ENCODE results near the gene RUFY4.

RUFY4 gene

DNA sequence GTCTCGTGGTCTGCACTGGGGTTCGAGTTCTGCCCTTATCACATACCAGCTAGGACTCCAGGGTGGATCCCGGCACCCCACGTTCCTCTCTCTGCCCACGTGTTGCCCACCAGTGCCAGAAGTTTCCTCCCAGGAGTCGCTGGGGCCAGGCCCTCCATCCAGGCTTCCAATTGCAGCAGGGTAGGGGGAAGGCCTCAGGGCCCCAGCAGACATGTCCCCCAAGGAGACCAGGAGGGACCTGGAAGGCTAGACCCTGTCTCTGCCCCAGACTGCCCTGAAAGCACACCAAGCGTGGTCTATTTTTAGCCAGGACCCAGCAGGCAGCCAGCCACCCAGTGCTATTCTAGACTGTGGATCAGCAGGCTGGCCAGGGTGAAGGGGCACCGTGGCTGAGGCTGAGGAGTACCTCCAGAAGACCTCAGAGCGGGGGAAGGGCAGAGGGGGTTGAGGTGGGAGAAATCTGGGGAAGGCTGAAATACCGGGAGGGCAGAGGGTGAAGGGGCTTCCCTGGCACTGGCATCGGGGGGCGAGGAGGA, 47.4 kb upstream of the RUFY4 start:
- H3K4me2 ChIP-seq, result no peak overlapping the region
- H3K79me2 ChIP-seq (ENCODE audit: insufficient read depth, low read depth), result no peaks in the 10 kb centered on the region
- no peak overlapping the region for H3K9ac ChIP-seq
- no peak overlapping the region for H3K4me3 ChIP-seq (IDR thresholded peaks at IDR 0.05; ENCODE audit: insufficient read depth, low read depth, low read length)
- no peak overlapping the region for H3K27ac ChIP-seq
- H4K20me1 ChIP-seq (ENCODE audit: insufficient read depth), result no peaks in the 10 kb centered on the region
- H3K36me3 ChIP-seq (ENCODE audit: insufficient read depth), result no peaks in the 10 kb centered on the region
- H3K27me3 ChIP-seq (ENCODE audit: insufficient read depth, low read depth), result no peaks in the 10 kb centered on the region
- no peaks in the 10 kb centered on the region for H3K4me1 ChIP-seq (ENCODE audit: low read depth, poor library complexity, severe bottlenecking)
- no peak overlapping the region for H2AFZ ChIP-seq (ENCODE audit: low read depth)
- no peak for TF ChIP-seq CTCF (conservative IDR thresholded peaks at IDR 0.05; ENCODE audit: low read depth, low read length)

GRCh38 chr2:218022131-218022850, 46.8 kb upstream of the RUFY4 start:
- no peak for TF ChIP-seq CTCF (conservative IDR thresholded peaks at IDR 0.05; ENCODE audit: low read depth, low read length)
- Histone ChIP-seq H3K9ac (no peak overlapping the region), H2AFZ (ENCODE audit: low read depth) (no peak overlapping the region), H3K27ac (no peak overlapping the region), H3K4me3 (IDR thresholded peaks at IDR 0.05; ENCODE audit: insufficient read depth, low read depth, low read length) (no peak overlapping the region), H3K79me2 (ENCODE audit: insufficient read depth, low read depth) (no peaks in the 10 kb centered on the region), H3K36me3 (ENCODE audit: insufficient read depth) (no peaks in the 10 kb centered on the region), H3K4me2 (no peak overlapping the region), H3K27me3 (ENCODE audit: insufficient read depth, low read depth) (no peaks in the 10 kb centered on the region), H4K20me1 (ENCODE audit: insufficient read depth) (no peaks in the 10 kb centered on the region), H3K4me1 (ENCODE audit: low read depth, poor library complexity, severe bottlenecking) (no peaks in the 10 kb centered on the region)

DNA sequence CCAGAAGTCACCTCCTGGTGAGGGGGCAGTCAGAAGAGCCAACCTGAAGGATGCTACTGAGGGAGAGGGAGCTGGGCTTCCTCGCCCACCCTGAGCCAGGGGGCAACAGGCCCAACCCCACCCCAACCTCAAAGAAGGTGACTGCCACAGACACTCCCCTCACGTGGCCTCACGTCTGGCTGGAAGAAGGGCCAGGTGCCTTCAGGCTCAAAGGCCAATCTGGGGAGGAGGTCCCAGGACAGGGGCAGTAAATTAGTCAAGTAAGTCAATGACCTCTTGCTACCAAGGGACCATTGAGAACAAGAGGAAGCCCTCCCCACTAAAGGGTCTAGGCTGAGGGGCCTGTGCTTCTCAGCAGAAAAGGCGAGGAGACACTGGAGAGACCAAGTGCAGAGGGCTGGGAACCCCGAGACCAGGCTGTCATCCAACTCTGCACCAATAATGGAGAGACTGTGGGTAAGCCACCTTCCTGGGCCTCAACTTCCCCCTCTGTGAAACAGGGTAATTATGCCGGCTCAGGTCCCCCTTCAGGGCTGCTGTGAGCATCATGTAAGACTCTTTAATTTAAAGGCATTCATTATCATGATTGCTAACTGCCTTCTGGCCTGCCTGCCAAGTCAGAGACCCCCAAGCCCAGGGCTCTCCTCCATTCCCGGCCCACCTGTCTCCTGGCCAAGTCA, 46.1 kb upstream of the RUFY4 start:
- Histone ChIP-seq H3K4me1 (ENCODE audit: low read depth, poor library complexity, severe bottlenecking) (no peaks in the 10 kb centered on the region), H3K79me2 (ENCODE audit: insufficient read depth, low read depth) (no peaks in the 10 kb centered on the region), H3K36me3 (ENCODE audit: insufficient read depth) (no peaks in the 10 kb centered on the region), H3K27me3 (ENCODE audit: insufficient read depth, low read depth) (no peaks in the 10 kb centered on the region), H3K4me2 (no peak overlapping the region), H3K27ac (no peak overlapping the region), H3K9ac (no peak overlapping the region), H2AFZ (ENCODE audit: low read depth) (no peak overlapping the region), H4K20me1 (ENCODE audit: insufficient read depth) (no peaks in the 10 kb centered on the region), H3K4me3 (IDR thresholded peaks at IDR 0.05; ENCODE audit: insufficient read depth, low read depth, low read length) (no peak overlapping the region)
- no peak for TF ChIP-seq CTCF (conservative IDR thresholded peaks at IDR 0.05; ENCODE audit: low read depth, low read length)

- no peak overlapping the region for H3K4me3 ChIP-seq (IDR thresholded peaks at IDR 0.05; ENCODE audit: insufficient read depth, low read depth, low read length)
- H3K79me2 ChIP-seq (ENCODE audit: insufficient read depth, low read depth), result no peaks in the 10 kb centered on the region
- H3K27me3 ChIP-seq (ENCODE audit: insufficient read depth, low read depth), result no peaks in the 10 kb centered on the region
- H2AFZ ChIP-seq (ENCODE audit: low read depth), result no peak overlapping the region
- H3K27ac ChIP-seq, result no peak overlapping the region
- no peak overlapping the region for H3K4me2 ChIP-seq
- no peak for TF ChIP-seq CTCF (conservative IDR thresholded peaks at IDR 0.05; ENCODE audit: low read depth, low read length)
- H3K4me1 ChIP-seq (ENCODE audit: low read depth, poor library complexity, severe bottlenecking), result no peaks in the 10 kb centered on the region
- no peaks in the 10 kb centered on the region for H3K36me3 ChIP-seq (ENCODE audit: insufficient read depth)
- H4K20me1 ChIP-seq (ENCODE audit: insufficient read depth), result no peaks in the 10 kb centered on the region
- no peak overlapping the region for H3K9ac ChIP-seq
Observed at GRCh38 chr2:218023636-218024035, 45.4 kb upstream of the RUFY4 start.

Measured in KMS-11 (cell line).